Measurements from ENCODE around the gene PPP1R12B. TPM values are rescaled to one million over a fixed set of nuclear protein-coding genes. Genes with fewer than 3 reads are reported as not detected.
"Not testable (repeated sequence)": the region's sequence is repeated elsewhere in the genome, so short reads cannot be mapped to it uniquely, and the experiment has no call there.

The PPP1R12B gene
- total and polyA plus RNA-seq, 4 donors: 31.1 to 47.0 (median 39.2) TPM

- not testable (repeated sequence) for H3K9me3 ChIP-seq (ENCODE audit: control insufficient read depth, insufficient read depth, low read length); H3K27ac ChIP-seq (ENCODE audit: low read depth, low read length); H3K4me3 ChIP-seq (ENCODE audit: low read depth, low read length); H3K36me3 ChIP-seq (ENCODE audit: control insufficient read depth, insufficient read depth, low read length); H3K27me3 ChIP-seq (ENCODE audit: control insufficient read depth, insufficient read depth, low read length); H3K4me1 ChIP-seq (ENCODE audit: control insufficient read depth, insufficient read depth, low read length); DNase-seq (ENCODE audit: low read depth in 4 of 6, low spot score in 6 of 6)
- WGBS (ENCODE audit: insufficient coverage): 60% methylated on average over 1 of the region's 4 CpGs
These were observed 207.5 kb downstream of the PPP1R12B start for GRCh38 chr1:202556037-202556436.

GRCh38 chr1:202557662-202558061 lies 209.2 kb downstream of the PPP1R12B start:
- not testable (repeated sequence) for H3K27ac ChIP-seq (ENCODE audit: low read depth, low read length)
- WGBS (ENCODE audit: insufficient coverage): no CpG with 5 or more reads among the region's 1 CpG

GRCh38 chr1:202561240-202561639 lies 212.7 kb downstream of the PPP1R12B start:
- DNase-seq (ENCODE audit: low read depth in 4 of 6, low spot score in 6 of 6): no peak
- Histone ChIP-seq H3K27ac (ENCODE audit: low read depth, low read length) (no peak overlapping the region), H3K27me3 (ENCODE audit: control insufficient read depth, insufficient read depth, low read length) (no peaks in the 10 kb centered on the region), H3K4me1 (ENCODE audit: control insufficient read depth, insufficient read depth, low read length) (no peaks in the 10 kb centered on the region), H3K4me3 (ENCODE audit: low read depth, low read length) (no peak overlapping the region), H3K36me3 (ENCODE audit: control insufficient read depth, insufficient read depth, low read length) (peaks cover 3% of the 10 kb centered on the region), H3K9me3 (ENCODE audit: control insufficient read depth, insufficient read depth, low read length) (no peaks in the 10 kb centered on the region)
- no CpG with 5 or more reads among the region's 1 CpG for WGBS (ENCODE audit: insufficient coverage)

More at GRCh38 chr1:202557662-202558061, 209.2 kb downstream of the PPP1R12B start:
- not testable (repeated sequence) for H3K36me3 ChIP-seq (ENCODE audit: control insufficient read depth, insufficient read depth, low read length); H3K27me3 ChIP-seq (ENCODE audit: control insufficient read depth, insufficient read depth, low read length); DNase-seq (ENCODE audit: low read depth in 4 of 6, low spot score in 6 of 6); H3K4me1 ChIP-seq (ENCODE audit: control insufficient read depth, insufficient read depth, low read length); H3K9me3 ChIP-seq (ENCODE audit: control insufficient read depth, insufficient read depth, low read length); H3K4me3 ChIP-seq (ENCODE audit: low read depth, low read length)

GRCh38 chr1:202561726-202562443 lies 213.4 kb downstream of the PPP1R12B start:
- peaks cover 3% of the 10 kb centered on the region for H3K36me3 ChIP-seq (ENCODE audit: control insufficient read depth, insufficient read depth, low read length)
- DNase-seq (ENCODE audit: low read depth in 4 of 6, low spot score in 6 of 6): no peak
- H3K4me1 ChIP-seq (ENCODE audit: control insufficient read depth, insufficient read depth, low read length): no peaks in the 10 kb centered on the region
- no peaks in the 10 kb centered on the region for H3K9me3 ChIP-seq (ENCODE audit: control insufficient read depth, insufficient read depth, low read length)
- H3K4me3 ChIP-seq (ENCODE audit: low read depth, low read length): no peak overlapping the region
- H3K27me3 ChIP-seq (ENCODE audit: control insufficient read depth, insufficient read depth, low read length): no peaks in the 10 kb centered on the region
- WGBS (ENCODE audit: insufficient coverage): 91% methylated on average over 1 of the region's 2 CpGs
- H3K27ac ChIP-seq (ENCODE audit: low read depth, low read length): no peak overlapping the region

DNA sequence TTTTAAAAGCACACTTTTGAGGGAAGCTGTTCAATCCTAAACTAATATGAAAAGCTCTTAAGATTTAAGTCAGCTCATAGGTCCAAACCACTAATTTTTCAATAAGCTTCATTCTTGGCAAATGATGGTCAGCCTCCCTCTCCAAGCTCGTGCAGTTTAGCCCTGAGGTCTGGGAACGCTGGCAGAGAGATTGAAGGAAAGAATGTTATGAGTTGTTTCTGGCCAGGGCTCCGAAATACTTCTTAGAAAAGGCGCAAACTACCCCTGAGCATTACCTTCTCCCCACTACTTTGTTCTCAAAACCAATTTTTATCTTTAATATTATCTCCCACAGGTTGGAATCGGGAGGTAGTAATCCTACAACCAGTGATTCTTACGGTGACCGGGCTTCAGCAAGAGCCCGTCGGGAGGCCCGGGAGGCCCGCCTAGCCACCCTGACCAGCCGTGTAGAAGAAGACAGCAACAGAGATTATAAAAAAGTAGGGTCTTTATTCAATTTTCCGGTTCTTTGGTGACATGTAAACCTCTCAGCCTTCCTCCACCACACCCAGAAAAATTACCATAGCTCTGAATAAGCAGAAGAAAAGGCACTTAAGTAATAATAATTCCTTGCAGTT lies 214.1 kb downstream of the PPP1R12B start:
- WGBS (ENCODE audit: insufficient coverage): 100% methylated on average over 1 of the region's 13 CpGs
- Histone ChIP-seq H3K36me3 (ENCODE audit: control insufficient read depth, insufficient read depth, low read length) (peaks cover 3% of the 10 kb centered on the region), H3K27ac (ENCODE audit: low read depth, low read length) (no peak overlapping the region), H3K4me1 (ENCODE audit: control insufficient read depth, insufficient read depth, low read length) (no peaks in the 10 kb centered on the region), H3K27me3 (ENCODE audit: control insufficient read depth, insufficient read depth, low read length) (no peaks in the 10 kb centered on the region), H3K4me3 (ENCODE audit: low read depth, low read length) (no peak overlapping the region), H3K9me3 (ENCODE audit: control insufficient read depth, insufficient read depth, low read length) (no peaks in the 10 kb centered on the region)
- DNase-seq (ENCODE audit: low read depth in 4 of 6, low spot score in 6 of 6): no peak

DNA sequence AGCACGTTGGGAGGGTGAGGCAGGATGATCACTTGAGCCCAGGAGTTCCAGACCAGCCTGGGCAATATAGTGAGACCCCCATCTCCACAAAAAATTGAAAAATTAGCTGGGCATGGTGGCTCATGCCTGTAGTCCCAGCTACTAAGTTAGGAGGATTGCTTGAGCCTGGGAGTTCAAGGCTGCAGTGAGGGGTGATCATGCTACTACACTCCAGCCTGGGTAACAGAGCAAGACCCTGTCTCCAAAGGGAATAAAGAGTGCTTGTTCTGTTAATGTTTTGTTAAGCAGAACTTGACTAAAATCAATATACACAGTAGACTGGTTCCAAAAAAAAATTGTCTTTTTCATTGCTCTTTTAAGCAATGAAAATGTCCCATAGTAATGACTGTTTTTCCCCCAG lies 215.3 kb downstream of the PPP1R12B start:
- Histone ChIP-seq H3K27me3 (ENCODE audit: control insufficient read depth, insufficient read depth, low read length) (no peaks in the 10 kb centered on the region), H3K4me1 (ENCODE audit: control insufficient read depth, insufficient read depth, low read length) (no peaks in the 10 kb centered on the region), H3K27ac (ENCODE audit: low read depth, low read length) (no peak overlapping the region), H3K36me3 (ENCODE audit: control insufficient read depth, insufficient read depth, low read length) (peaks cover 3% of the 10 kb centered on the region), H3K9me3 (ENCODE audit: control insufficient read depth, insufficient read depth, low read length) (no peaks in the 10 kb centered on the region), H3K4me3 (ENCODE audit: low read depth, low read length) (no peak overlapping the region)
- DNase-seq (ENCODE audit: low read depth in 4 of 6, low spot score in 6 of 6): no peak
- 100% methylated on average over 1 of the region's 1 CpG for WGBS (ENCODE audit: insufficient coverage)

- H3K27ac ChIP-seq (ENCODE audit: low read depth, low read length): no peak overlapping the region
- no peak overlapping the region for H3K4me3 ChIP-seq (ENCODE audit: low read depth, low read length)
- DNase-seq (ENCODE audit: low read depth in 4 of 6, low spot score in 6 of 6): peak in 1 of 6 donors; percentile 72
- H3K27me3 ChIP-seq (ENCODE audit: control insufficient read depth, insufficient read depth, low read length): no peaks in the 10 kb centered on the region
- 71% methylated on average over 1 of the region's 2 CpGs for WGBS (ENCODE audit: insufficient coverage)
- H3K36me3 ChIP-seq (ENCODE audit: control insufficient read depth, insufficient read depth, low read length): peaks cover 3% of the 10 kb centered on the region
- no peaks in the 10 kb centered on the region for H3K4me1 ChIP-seq (ENCODE audit: control insufficient read depth, insufficient read depth, low read length)
- no peaks in the 10 kb centered on the region for H3K9me3 ChIP-seq (ENCODE audit: control insufficient read depth, insufficient read depth, low read length)
These were observed 216.5 kb downstream of the PPP1R12B start for GRCh38 chr1:202564958-202565495.

DNA sequence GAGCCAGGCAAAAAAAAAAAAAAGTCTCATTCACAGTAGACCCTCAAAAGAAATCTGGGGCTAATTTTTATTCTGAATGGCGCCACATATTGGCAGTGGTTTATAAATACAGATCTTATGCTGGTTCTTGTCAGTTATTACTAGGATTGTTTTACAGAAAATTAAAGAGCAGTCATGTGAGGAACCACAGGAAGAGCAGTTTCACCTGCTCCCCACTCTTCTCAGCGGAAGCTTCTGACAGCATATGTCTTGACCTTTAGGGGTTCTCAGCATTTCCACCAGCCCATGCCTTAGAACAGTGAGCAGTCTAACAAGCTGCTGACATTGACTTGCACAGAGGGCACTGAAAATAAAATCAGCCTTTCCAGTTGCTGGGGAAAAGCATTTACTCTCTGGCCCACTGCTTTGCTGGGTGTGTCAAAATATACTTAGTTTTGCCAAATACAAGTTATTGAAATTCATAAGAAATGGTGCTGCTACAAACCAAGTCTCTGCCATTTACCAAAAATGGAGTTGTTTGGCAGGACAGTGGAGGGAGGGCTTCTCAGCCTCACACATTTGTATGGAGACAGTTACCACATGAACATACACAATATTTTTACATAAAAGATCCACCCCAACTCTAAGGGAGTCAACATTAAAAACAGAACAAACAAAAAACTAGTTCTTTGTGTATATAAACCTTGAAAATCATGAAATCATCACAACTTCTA lies 217.5 kb downstream of the PPP1R12B start:
- Histone ChIP-seq H3K27ac (ENCODE audit: low read depth, low read length) (no peak overlapping the region), H3K27me3 (ENCODE audit: control insufficient read depth, insufficient read depth, low read length) (no peaks in the 10 kb centered on the region), H3K36me3 (ENCODE audit: control insufficient read depth, insufficient read depth, low read length) (peaks cover 3% of the 10 kb centered on the region), H3K9me3 (ENCODE audit: control insufficient read depth, insufficient read depth, low read length) (no peaks in the 10 kb centered on the region), H3K4me3 (ENCODE audit: low read depth, low read length) (no peak overlapping the region), H3K4me1 (ENCODE audit: control insufficient read depth, insufficient read depth, low read length) (no peaks in the 10 kb centered on the region)
- WGBS (ENCODE audit: insufficient coverage): 100% methylated on average over 1 of the region's 2 CpGs
- DNase-seq (ENCODE audit: low read depth in 4 of 6, low spot score in 6 of 6): no peak

- Histone ChIP-seq H3K27ac (ENCODE audit: low read depth, low read length) (peak overlapping the region; percentile 62), H3K36me3 (ENCODE audit: control insufficient read depth, insufficient read depth, low read length) (peaks cover 7% of the 10 kb centered on the region), H3K4me1 (ENCODE audit: control insufficient read depth, insufficient read depth, low read length) (no peaks in the 10 kb centered on the region), H3K4me3 (ENCODE audit: low read depth, low read length) (no peak overlapping the region), H3K9me3 (ENCODE audit: control insufficient read depth, insufficient read depth, low read length) (no peaks in the 10 kb centered on the region), H3K27me3 (ENCODE audit: control insufficient read depth, insufficient read depth, low read length) (no peaks in the 10 kb centered on the region)
- DNase-seq (ENCODE audit: low read depth in 4 of 6, low spot score in 6 of 6): no peak
- WGBS (ENCODE audit: insufficient coverage): 100% methylated on average over 1 of the region's 4 CpGs
These were observed 219.2 kb downstream of the PPP1R12B start for GRCh38 chr1:202567738-202568137.
